HepG2 (cell line): Measurements from ENCODE around the gene SSBP1. TPM values are rescaled to one million over a fixed set of nuclear protein-coding genes. Genes with fewer than 3 reads are reported as not detected.

ENCODE experiments used
- ATAC-seq: fragments of 200-7000 bp; cut with Tn5 transposase; 3 replicates; pipeline ENCODE4 v1.9.1; 2020; ENCODE audit warnings: mild to moderate bottlenecking, moderate library complexity
- BruUV-seq: library from RNA; stranded (reverse); fragments of 400-500 nt; replicated peaks from 2 replicates; lab custom pipeline; 2021; lab: Mats Ljungman, UMichigan
- CTCF ChIA-PET: fragments of 300-600 bp; formaldehyde crosslinking; extraction: SDS; loops from one replicate; lab custom pipeline; 2021; ENCODE audit warnings: low total read pairs, inconsistent platforms, low intra/inter-chr PET ratio; lab: Yijun Ruan, JAX
- POLR2A ChIA-PET: fragments of 350-600 bp; sonication (Branson Sonifier 250); formaldehyde crosslinking; loops from one replicate; lab custom pipeline; 2020; ENCODE audit warnings: antibody characterized with exemption, inconsistent platforms; lab: Yijun Ruan, JAX
- DNase-seq: peaks from one replicate; pipeline ENCODE4 v3.0.0-alpha.2; 2015; ENCODE audit warnings: low spot score
- FAIRE-seq: peaks from 3 replicates; lab custom pipeline; 2011; peaks lifted over from hg19 to GRCh38; lab: Jason Lieb, UNC
- H2AFZ ChIP-seq: one replicate; pipeline ENCODE4 v1.6.1; 2011; ENCODE audit warnings: low read length, inconsistent platforms
- H3K27ac ChIP-seq: fragments of 300-600 bp; 3 replicates; pipeline ENCODE4 v1.8.0; 2011; ENCODE audit warnings: mixed run types, mild to moderate bottlenecking, mixed read lengths, low read length, inconsistent platforms; ENCODE audit not compliant: insufficient read depth; ENCODE audit errors: extremely low read length
- H3K27me3 ChIP-seq, 2 experiments: fragments of 200-600 bp in 1 of 2; 2 replicates in 1 of 2; 3 replicates in 1 of 2; pipeline versions ENCODE4 v1.6.0 to v1.8.0; 2011; ENCODE audit warnings: low read length in 2 of 2, mild to moderate bottlenecking in 2 of 2, moderate library complexity in 2 of 2, inconsistent platforms in 1 of 2; ENCODE audit not compliant: insufficient read depth in 2 of 2, control insufficient read depth in 1 of 2
- H3K36me3 ChIP-seq, 2 experiments: fragments of 200-600 bp in 1 of 2; replicated peaks in 1 of 2; 2 replicates in 1 of 2; 3 replicates in 1 of 2; pipeline versions ENCODE4 v1.5.1 to v1.8.0; 2011; ENCODE audit warnings: low read length in 2 of 2, inconsistent platforms in 1 of 2; ENCODE audit not compliant: insufficient read depth in 2 of 2, control insufficient read depth in 1 of 2
- H3K4me1 ChIP-seq: 2 replicates; pipeline ENCODE4 v1.5.1; 2012; ENCODE audit warnings: low read length, inconsistent platforms; ENCODE audit not compliant: insufficient read depth
- H3K4me2 ChIP-seq: 2 replicates; pipeline ENCODE4 v1.6.0; 2011; ENCODE audit warnings: low read depth, low read length, inconsistent platforms
- H3K4me3 ChIP-seq, 3 experiments: fragments of 200-600 bp in 1 of 3; sonication (generic), shearing (Covaris generic) in 1 of 3; replicated peaks in 1 of 3; 2 replicates each; pipeline ENCODE4 v1.5.1; 2011 to 2016; ENCODE audit warnings: low read length in 3 of 3, inconsistent platforms in 2 of 3, low read depth in 2 of 3, mild to moderate bottlenecking in 2 of 3, control low read depth in 1 of 3, mixed read lengths in 1 of 3; ENCODE audit not compliant: insufficient read depth in 1 of 3
- H3K79me2 ChIP-seq: one replicate; pipeline ENCODE4 v1.6.1; 2011; ENCODE audit warnings: low read length, inconsistent platforms; ENCODE audit not compliant: insufficient read depth
- H3K9ac ChIP-seq: 2 replicates; pipeline ENCODE4 v1.6.0; 2011; ENCODE audit warnings: mild to moderate bottlenecking, low read depth, low read length, inconsistent platforms; ENCODE audit not compliant: insufficient read depth
- H3K9me3 ChIP-seq: 2 replicates; pipeline ENCODE4 v1.5.1; 2012; ENCODE audit warnings: mild to moderate bottlenecking, low read length
- H4K20me1 ChIP-seq: 2 replicates; pipeline ENCODE4 v1.6.0; 2011; ENCODE audit warnings: inconsistent platforms, mild to moderate bottlenecking, low read length, moderate library complexity; ENCODE audit not compliant: insufficient read depth
- AHR ChIP-seq: IDR thresholded peaks from 2 replicates; pipeline ENCODE4 v1.6.1; 2018; ENCODE audit warnings: missing genetic modification reagents, missing compliant biosample characterization
- MTA3 ChIP-seq: sonication (generic); formaldehyde crosslinking; IDR thresholded peaks from 2 replicates; pipeline ENCODE4 v1.4.0; 2020; ENCODE audit warnings: missing genetic modification reagents
- RBFOX2 ChIP-seq: fragments of 200-400 bp; formaldehyde crosslinking; IDR thresholded peaks from 2 replicates; pipeline ENCODE4 v1.6.1; 2017; ENCODE audit warnings: low read depth, mild to moderate bottlenecking, low read length
- ZNF232 ChIP-seq: sonication (generic); formaldehyde crosslinking; IDR thresholded peaks from 2 replicates; pipeline ENCODE4 v1.4.0; 2020; ENCODE audit warnings: missing genetic modification reagents, borderline replicate concordance
- ZNF556 ChIP-seq: sonication (generic); formaldehyde crosslinking; IDR thresholded peaks from 2 replicates; pipeline ENCODE4 v1.4.0; 2020; ENCODE audit warnings: mild to moderate bottlenecking, missing genetic modification reagents, borderline replicate concordance
- ZNF652 ChIP-seq: IDR thresholded peaks from 2 replicates; pipeline ENCODE4 v1.6.1; 2016; ENCODE audit warnings: low read depth, borderline replicate concordance
- ZSCAN22 ChIP-seq: sonication (generic); formaldehyde crosslinking; IDR thresholded peaks from 2 replicates; pipeline ENCODE4 v1.4.0; 2020; ENCODE audit warnings: mild to moderate bottlenecking, missing genetic modification reagents
- WGBS: methylation state at CpG from one replicate; pipeline ENCODE4 v1.1.6; 2017; ENCODE audit warnings: low lambda C conversion rate; 5-methylcytosine and 5-hydroxymethylcytosine counted together
- in situ Hi-C: cut with HindIII; loops from 2 replicates; pipeline ENCODE4 v1.10.0; 2017; ENCODE audit warnings: low pct_unique_long_range_greater_than_20kb; ENCODE audit not compliant: extremely low pct_ligation_motif_present
- intact Hi-C: fragments of 100-400 bp; cut with micrococcal nuclease; formaldehyde crosslinking; loops from one replicate; pipeline ENCODE4 v1.10.0; 2022; ENCODE audit not compliant: unreplicated experiment
- polyA plus RNA-seq, 8 experiments: library from polyadenylated mRNA; depleted of rRNA in 3 of 8; stranded (reverse) in 7 of 8; unstranded in 1 of 8; fragments of >200 nt; fragmentation: Illumina TruSeq in 4 of 8; extraction: Trizol in 4 of 8; gene quantifications; 2 replicates each; pipeline versions ENCODE4 v1.2.1 to v1.2.3, GENCODE V29; 2011 to 2016; ENCODE audit warnings: low read depth in 4 of 8, missing spikeins in 1 of 8, mixed read lengths in 1 of 8; ENCODE audit not compliant: insufficient read depth in 1 of 8
- total RNA-seq, 5 experiments: library from RNA; depleted of rRNA; stranded (reverse); fragments of >200 nt; fragmentation: Illumina TruSeq; extraction: Trizol; gene quantifications; 2 replicates each; pipeline ENCODE4 v1.2.3, GENCODE V29; 2016; ENCODE audit warnings: low read depth in 1 of 5
- TF ChIP-seq, protein P1 (sequence below): IDR thresholded peaks from 2 replicates; pipeline ENCODE4 v1.6.1; 2016
- TF ChIP-seq, protein P2 (sequence below): IDR thresholded peaks from 2 replicates; pipeline ENCODE4 v1.6.1; 2018; ENCODE audit warnings: missing genetic modification reagents

Gene SSBP1
- total and polyA plus RNA-seq, 2 of the 13 experiments (the other 11 are each of a cell fraction or from before 2014, with no cell fraction given), result 64.4 to 254 TPM

DNA sequence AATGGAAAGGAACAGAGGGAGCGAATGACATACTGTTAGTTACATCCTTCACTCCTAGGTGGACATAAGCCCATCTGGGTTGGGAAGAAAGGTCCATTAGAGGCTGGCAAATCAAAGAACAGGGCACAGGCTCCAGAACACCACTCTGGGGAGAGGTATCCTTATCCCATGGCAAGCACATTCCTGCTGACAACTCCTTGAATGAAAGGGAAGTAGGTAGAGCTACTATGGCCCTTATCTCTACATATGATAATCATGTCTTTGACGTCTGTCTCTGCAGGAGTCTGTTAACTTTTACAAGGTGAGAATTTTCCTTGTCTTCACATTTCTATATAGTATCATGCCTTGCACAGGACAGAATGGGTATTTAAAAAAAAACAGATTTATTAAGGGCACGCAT lies 46.6 kb upstream of the SSBP1 start:
- Histone ChIP-seq H3K9me3 (no peaks in the 10 kb centered on the region), H2AFZ (no peak overlapping the region), H3K79me2 (no peaks in the 10 kb centered on the region), H4K20me1 (0 out of 2 replicates have a peak, but pooled peaks cover 6% of the 10 kb centered on the region), H3K27me3 (no peaks in the 10 kb centered on the region), H3K36me3 (no peaks in the 10 kb centered on the region), H3K4me2 (no peak overlapping the region), H3K4me3 (no peak overlapping the region), H3K27ac (no peak overlapping the region), H3K9ac (no peak overlapping the region), H3K4me1 (peaks cover 44% of the 10 kb centered on the region)
- ATAC-seq, result no peak
- no peak for FAIRE-seq
- in situ Hi-C loops (no loop called here), intact Hi-C loops (no loop called here)
- WGBS, result 95% methylated on average over 3 of the region's 3 CpGs
- BruUV-seq, result no TSS peak
- no peak for DNase-seq
- ChIA-PET CTCF (no interaction called here), POLR2A (interaction anchor here (0.6 kb wide), 1 partner anchor 12 kb away, joined by 3 read pairs; no protein-coding TSS in a partner anchor)
- TF ChIP-seq AHR (CRISPR knock-in tag) (no peak), ZNF652 (no peak), ZNF556 (CRISPR knock-in tag) (no peak), MTA3 (CRISPR knock-in tag) (no peak), ZNF232 (CRISPR knock-in tag) (no peak), RBFOX2 (no peak), ZSCAN22 (CRISPR knock-in tag) (no peak)
- TF ChIP-seq, protein P1, sequence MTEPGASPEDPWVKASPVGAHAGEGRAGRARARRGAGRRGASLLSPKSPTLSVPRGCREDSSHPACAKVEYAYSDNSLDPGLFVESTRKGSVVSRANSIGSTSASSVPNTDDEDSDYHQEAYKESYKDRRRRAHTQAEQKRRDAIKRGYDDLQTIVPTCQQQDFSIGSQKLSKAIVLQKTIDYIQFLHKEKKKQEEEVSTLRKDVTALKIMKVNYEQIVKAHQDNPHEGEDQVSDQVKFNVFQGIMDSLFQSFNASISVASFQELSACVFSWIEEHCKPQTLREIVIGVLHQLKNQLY (CRISPR knock-in tag), result no peak
- TF ChIP-seq, protein P2, sequence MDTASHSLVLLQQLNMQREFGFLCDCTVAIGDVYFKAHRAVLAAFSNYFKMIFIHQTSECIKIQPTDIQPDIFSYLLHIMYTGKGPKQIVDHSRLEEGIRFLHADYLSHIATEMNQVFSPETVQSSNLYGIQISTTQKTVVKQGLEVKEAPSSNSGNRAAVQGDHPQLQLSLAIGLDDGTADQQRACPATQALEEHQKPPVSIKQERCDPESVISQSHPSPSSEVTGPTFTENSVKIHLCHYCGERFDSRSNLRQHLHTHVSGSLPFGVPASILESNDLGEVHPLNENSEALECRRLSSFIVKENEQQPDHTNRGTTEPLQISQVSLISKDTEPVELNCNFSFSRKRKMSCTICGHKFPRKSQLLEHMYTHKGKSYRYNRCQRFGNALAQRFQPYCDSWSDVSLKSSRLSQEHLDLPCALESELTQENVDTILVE (CRISPR knock-in tag), result no peak
